H4 (cell line): ENCODE measurements around the gene RHPN2. TPM values are rescaled to one million over a fixed set of nuclear protein-coding genes. Genes with fewer than 3 reads are reported as not detected.
A peak's percentile ranks its signal among the peaks of the same experiment; 100 is the strongest.

Experiments
- DNase-seq: peaks from one replicate; pipeline ENCODE4 v3.0.0-alpha.2; 2015; ENCODE audit warnings: low spot score
- total RNA-seq: library from RNA; depleted of rRNA; stranded (reverse); fragments of >200 nt; shearing (Covaris generic); gene quantifications from 2 replicates; pipeline ENCODE4 v1.2.3, GENCODE V29; 2014; rRNA removed

Gene RHPN2
- total RNA-seq: 8.0 and 14.6 TPM in 2 replicates

DNA sequence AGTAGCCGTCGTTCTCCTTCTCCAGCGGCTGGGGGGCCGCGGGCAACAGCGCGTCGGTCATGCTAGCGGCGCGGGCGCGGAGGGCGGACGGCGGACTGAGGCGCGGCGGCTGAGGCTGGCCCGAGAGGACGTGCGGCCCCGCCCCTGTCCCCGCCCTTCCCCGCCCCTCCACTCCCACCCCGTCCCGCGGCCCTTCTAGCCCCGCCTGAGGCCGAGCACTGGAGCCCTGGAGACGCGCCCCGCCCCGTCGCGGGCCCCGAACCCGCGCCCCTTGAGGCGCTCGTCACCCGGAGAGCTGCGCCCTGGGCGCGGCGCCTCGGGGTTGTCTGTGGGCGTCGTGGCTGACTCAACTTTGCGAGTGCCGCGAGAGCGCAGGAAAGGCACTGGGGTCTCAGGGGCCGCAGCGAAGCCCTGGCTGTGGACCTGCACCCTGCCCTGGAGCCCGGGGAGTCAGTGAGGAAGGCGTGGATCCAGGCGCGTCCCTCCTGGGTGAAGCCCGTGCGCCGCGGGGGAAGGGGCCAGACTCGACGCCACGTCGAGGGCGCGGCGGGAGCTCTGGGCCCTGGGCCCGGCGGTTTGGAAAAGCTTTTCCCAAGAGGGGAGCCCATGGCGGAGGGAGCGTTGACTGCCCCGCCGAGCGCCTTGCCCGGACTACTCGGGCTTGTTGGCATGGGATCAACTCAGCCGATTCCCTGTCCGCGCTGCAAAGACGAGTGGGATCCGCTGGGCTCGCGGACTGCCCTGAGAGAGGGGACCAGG is at the start of gene RHPN2:
Gene RHPN2, minus strand, starts transcription at position 97 of the 759 bp plus-strand sequence. Its CDS starts 36 bp downstream, at position 61.
- peak; percentile 59 for DNase-seq

DNA sequence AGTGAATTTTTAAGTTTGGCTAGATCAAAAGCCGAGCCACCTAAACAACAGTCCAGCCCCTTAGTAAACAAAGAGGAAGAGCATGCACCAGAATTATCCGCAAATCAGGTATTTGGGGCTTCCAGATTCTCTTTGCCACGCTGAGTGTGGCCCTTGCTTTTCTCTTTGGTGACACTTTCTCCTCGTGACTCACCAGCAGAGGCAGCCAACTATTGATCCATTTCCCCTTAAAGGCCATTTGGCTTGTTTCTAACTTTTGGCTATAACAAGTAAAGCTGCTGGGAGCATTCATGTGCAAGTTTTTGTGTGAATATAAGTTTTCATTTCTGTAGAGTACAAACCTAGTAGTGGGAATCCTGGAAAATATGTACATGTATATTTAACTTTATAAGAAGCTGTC is 49.6 kb upstream of the RHPN2 start:
- no peak for DNase-seq

GRCh38 chr19:33111587-33111986 is 46.9 kb upstream of the RHPN2 start:
- DNase-seq: no peak

DNA sequence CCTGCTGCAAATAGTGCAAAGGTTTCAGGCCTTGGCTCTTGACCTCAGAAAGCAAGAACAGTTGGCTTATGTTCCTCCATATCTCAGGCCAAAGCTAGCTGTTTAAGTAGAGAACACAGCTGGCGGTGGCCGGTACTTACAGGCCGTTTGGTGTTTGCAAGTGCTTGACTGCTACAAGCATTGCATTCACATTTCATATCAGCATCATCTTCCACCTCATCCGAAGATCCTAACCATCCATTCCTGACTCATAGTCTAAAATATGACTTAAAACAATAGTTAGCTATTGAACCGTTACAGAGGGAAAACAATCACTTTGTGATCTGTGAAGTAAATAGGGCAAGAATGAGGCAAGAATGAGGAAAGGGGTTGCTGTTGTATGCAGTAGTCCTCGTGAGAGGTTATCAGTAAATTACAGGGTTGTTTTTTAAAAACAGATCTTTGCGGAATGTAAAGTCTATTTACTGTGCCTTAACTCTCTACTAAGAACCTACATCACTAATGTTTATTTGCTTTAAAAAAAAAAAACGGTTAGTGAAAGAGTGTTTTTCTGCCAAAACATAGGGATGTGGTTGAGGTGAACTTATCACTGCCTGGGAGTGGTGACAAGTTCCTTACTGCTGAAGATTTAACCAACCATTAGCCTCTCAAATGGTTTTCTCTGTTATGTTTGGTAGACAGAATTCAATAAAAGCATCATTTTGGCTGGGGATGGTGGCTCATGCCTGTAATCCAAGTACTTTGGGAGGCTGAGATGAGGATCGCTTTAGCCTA is 45.6 kb upstream of the RHPN2 start:
- DNase-seq: no peak

DNA sequence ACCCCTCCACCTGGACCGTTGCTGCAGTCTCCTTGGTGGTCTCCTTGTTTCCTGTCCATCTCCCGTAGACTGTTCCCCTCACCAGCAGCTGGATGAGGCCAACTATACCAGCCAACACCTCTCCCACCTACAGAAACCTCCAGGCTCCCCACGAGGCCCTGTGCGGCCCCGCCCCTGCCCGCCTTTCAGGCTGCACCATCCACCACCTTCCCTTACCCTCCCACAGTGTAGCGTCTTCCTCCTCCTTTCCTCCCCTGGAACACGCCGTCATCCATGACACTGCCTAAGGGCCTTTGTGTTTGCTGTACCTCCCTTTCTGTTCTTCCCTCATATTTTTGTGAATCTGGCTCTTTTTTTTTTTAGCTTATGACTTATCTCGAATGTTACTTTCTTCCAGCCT is 43.5 kb upstream of the RHPN2 start:
- no peak for DNase-seq

DNA sequence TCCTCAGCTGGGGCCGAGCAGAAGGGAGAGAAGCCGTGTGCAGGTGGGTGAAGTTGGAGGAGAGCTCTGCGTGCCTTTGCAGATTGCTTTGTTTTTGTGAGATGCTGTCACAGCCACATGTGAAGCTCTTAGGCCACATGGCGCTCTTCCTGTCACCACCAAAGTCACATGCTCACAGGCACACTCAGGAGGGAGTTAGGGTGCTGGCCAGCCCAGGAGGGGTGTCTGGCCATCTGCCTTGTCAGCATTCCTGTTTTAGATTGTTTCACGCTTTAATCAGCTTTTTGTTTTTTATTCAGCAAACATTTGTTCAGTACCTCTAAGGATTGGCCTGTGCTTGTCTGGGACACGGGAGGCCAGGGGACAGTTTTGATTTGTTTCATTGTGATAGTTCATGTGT is 38.2 kb upstream of the RHPN2 start:
- no peak for DNase-seq

DNA sequence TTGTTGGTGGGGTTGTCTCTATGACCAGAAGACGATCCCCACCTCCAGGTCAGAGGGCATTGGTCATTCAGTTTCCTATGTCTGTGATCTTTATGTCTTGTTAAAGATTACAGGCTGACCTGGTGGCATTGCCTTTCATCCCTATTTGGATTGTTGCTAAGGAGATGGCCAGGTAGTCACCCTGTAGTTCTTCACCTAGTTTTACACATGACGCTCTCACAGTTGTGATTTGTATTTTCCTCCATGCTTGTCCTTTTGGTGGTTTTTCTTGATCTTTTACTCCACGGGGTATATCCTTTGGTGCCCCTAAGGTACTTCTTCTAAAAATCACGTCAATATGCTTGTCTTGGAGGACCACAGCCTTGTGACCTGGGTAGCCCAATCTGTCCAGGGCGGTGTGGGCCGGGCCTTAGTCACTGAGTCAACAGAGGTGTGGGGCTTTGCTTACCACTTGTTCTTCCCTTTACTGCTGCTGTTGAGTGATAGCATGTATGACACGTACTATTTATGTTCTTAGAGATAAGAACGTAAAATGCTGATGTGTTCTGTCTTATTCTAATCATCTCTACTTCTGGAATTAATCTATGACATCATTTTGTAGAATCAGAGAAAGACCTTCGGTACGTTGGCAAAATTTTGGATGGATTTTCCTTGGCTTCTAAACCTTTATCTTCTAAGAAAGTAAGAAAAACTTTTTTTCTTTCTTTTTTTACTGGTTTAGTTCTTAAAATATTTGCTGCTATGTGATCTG is 36.4 kb upstream of the RHPN2 start:
- no peak for DNase-seq

GRCh38 chr19:33098055-33098534 is 33.4 kb upstream of the RHPN2 start:
- no peak for DNase-seq

DNA sequence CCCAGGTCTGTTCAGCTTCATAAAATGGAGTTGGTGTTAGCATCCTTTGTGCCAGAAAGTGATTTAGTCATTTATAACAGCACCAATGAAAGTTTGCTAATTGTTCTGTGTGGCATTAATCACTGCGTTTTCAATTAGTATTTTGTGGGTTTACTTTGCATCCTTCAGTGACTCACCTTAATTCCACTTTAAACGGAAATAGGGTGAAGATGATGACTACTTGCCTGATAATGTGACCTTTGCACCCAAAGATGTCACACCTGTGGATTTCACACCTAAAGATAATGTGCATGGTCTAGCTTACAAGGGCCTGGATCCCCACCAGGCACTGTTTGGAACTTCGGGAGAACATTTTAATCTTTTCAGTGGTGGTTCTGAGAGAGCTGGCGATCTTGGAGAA is 31.3 kb upstream of the RHPN2 start:
- no peak for DNase-seq

- DNase-seq: no peak
Measured at GRCh38 chr19:33094436-33095067, 29.9 kb upstream of the RHPN2 start.

DNA sequence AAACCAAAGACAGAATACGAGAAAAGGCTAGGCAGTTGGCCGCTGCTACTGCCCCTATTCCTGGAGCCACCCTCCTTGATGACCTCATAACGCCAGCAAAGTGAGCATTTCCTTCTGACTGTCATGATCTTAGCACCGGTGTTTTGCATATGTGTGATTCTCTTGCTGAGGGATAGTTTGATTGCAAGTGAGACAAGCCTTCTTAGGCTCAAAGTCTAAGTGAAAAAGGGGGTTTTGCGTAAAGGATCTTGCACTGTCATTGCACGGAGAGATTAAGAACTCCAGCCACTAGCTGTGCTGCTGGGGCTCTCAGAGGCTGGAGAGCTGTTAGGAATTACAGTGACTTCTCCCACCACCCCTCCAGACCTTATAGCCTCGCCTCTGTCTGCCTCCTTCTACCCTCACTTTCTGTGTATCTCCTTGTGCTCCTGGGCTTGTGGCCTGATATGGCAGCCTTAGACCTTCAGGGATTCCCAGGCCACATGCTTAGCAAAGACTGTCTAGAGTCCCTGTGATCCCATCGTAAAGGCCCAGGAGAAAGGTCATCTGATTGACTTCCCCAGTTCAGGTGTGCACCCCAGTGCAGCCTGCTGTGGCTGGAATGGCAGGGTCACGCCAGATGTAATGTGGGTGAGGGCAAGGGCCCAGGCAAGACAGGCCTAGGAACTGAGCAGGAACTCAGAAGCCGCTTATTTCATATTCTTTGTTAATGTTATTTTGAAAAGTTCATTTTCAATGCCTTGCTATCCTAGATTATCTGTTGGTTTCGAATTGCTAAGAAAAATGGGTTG is 28.9 kb upstream of the RHPN2 start:
- no peak for DNase-seq

GRCh38 chr19:33090179-33090578 is 25.5 kb upstream of the RHPN2 start:
- DNase-seq: no peak

DNA sequence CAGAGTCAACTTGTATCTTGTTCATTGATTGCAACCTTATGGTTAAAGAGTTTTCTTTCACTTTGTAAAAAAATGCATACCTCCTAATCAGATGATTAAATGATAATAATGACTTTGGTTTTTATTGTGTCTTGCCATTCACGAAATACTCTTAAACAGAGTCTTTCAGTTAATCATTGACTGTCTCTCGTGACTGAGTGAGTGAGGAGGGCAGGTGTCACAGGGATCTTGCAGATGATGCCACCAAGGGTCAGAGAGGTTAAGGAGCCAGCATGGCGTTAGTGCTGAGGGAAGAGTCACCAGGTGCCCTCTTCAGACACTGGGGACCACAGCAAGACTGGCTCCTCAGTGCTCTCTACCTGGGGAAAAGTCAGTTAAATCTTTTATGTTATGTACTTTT is 24.3 kb upstream of the RHPN2 start:
- no peak for DNase-seq

GRCh38 chr19:33086955-33087354 is 22.3 kb upstream of the RHPN2 start:
- no peak for DNase-seq

GRCh38 chr19:33085570-33086128 is 21.0 kb upstream of the RHPN2 start:
- DNase-seq: no peak

- DNase-seq: peak; percentile 84
Measured at GRCh38 chr19:33080761-33081681, 16.3 kb upstream of the RHPN2 start, which contains the start of gene GPATCH1. Gene GPATCH1, plus strand, starts transcription at chr19:33081181. Its CDS starts 13 bp downstream, at chr19:33081194.

DNA sequence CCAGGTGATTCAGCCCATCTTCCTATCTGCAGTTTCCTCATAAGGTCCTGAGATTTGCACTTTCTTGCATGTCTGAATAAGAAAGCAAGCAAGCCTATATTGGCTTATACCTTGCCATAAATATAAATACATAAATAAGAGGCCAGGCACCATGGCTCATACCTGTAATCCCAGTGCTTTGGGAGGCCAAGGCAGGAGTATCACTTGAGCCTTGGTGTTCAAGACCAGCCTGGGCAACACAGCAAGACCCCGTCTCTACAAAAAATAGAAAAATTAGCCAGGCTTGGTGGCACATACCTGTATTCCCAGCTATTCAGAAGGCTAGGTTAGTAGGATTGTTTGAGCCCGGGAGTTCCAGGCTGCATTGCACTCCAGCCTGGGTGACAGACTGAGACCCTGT is 10.8 kb upstream of the RHPN2 start:
- DNase-seq: no peak

DNA sequence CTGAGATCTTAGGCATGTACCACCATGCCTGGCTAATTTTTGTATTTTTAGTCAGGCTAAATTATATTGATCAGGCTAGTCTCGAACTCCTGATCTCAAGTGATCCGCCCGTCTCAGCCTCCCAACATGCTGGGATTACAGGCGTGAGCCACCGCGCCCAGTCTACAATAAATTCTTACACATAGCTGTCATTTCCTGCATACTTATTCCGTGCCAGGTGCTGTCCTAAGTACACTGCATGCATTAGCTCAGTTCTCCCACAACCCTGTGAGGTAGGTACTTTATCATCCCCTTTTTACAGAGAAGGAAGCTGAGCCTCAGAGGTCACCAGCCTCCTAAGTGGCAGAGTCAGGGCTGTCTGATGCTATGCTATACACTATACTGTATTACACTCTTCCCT is 7.2 kb upstream of the RHPN2 start:
- no peak for DNase-seq

DNA sequence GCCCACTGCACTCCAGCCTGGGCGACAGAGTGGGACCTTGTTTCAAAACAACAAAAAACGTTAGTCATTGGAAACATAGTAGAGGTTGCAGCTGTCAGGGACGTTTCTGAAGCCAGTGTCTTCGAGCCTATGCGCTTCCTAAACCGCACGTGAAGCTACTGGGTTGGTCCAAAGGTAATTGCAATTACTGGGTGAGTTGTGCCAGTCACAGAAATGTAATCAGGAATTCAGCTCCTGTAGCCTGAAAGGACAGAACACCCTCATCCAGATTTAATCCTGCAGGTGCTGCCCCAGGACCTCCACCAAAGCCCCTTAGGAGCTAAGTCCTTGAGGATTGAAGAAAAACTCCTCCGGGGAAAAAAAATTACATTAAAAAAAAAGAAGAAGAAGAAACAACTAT is 2.4 kb upstream of the RHPN2 start:
- no peak for DNase-seq
